GM12801 (cell line): ENCODE measurements around the gene PHKA1.

ENCODE experiments used
- CTCF ChIP-seq: IDR thresholded peaks from one replicate; pipeline ENCODE4 v1.5.1; 2011; ENCODE audit warnings: control low read depth; ENCODE audit not compliant: insufficient read length; ENCODE audit errors: extremely low read depth

PHKA1 gene

GRCh38 chrX:72685018-72685417, 29.1 kb downstream of the PHKA1 start:
- no peak for TF ChIP-seq CTCF

- no peak for TF ChIP-seq CTCF
Observed at GRCh38 chrX:72683631-72684030, 30.5 kb downstream of the PHKA1 start.

GRCh38 chrX:72676465-72676864, 37.6 kb downstream of the PHKA1 start:
- TF ChIP-seq CTCF = no peak

- no peak for TF ChIP-seq CTCF
Observed at GRCh38 chrX:72666451-72666850, 47.7 kb downstream of the PHKA1 start.

GRCh38 chrX:72663737-72664136, 50.4 kb downstream of the PHKA1 start:
- TF ChIP-seq CTCF = no peak

GRCh38 chrX:72662020-72662747, 51.9 kb downstream of the PHKA1 start:
- no peak for TF ChIP-seq CTCF

GRCh38 chrX:72659723-72660122, 54.4 kb downstream of the PHKA1 start:
- TF ChIP-seq CTCF = no peak
